ENCODE measurements around the gene LARP6.

The LARP6 gene

GRCh38 chr15:70837476-70837875, 16.5 kb downstream of the LARP6 start:
- H3K36me3 ChIP-seq (replicated peaks; ENCODE audit: low read depth, low read length), result no peaks in the 10 kb centered on the region
- H3K4me1 ChIP-seq (ENCODE audit: low read length), result no peaks in the 10 kb centered on the region
- H3K79me2 ChIP-seq (ENCODE audit: low read length), result no peaks in the 10 kb centered on the region
- H3K27ac ChIP-seq (ENCODE audit: low read length), result no peak overlapping the region
- TF ChIP-seq CTCF (IDR thresholded peaks at IDR 0.05; ENCODE audit: low read depth, low read length) (no peak), EZH2phosphoT487 (IDR thresholded peaks at IDR 0.05; ENCODE audit: low read depth) (no peak)
- no peak overlapping the region for H3K4me3 ChIP-seq (ENCODE audit: low read length)
- no peaks in the 10 kb centered on the region for H3K9me3 ChIP-seq (ENCODE audit: insufficient read depth, low read length)
- H2AFZ ChIP-seq (ENCODE audit: low read depth, low read length), result no peak overlapping the region
- no peaks in the 10 kb centered on the region for H4K20me1 ChIP-seq (ENCODE audit: insufficient read depth, low read length)
- H3K9ac ChIP-seq (ENCODE audit: low read length), result no peak overlapping the region
- no peak overlapping the region for H3K4me2 ChIP-seq (ENCODE audit: low read length)
- 0 out of 2 replicates have a peak, but pooled peaks cover 1% of the 10 kb centered on the region for H3K27me3 ChIP-seq (ENCODE audit: low read depth, low read length)

GRCh38 chr15:70835841-70836240, 18.1 kb downstream of the LARP6 start:
- Histone ChIP-seq H3K9me3 (ENCODE audit: insufficient read depth, low read length) (no peaks in the 10 kb centered on the region), H3K79me2 (ENCODE audit: low read length) (no peaks in the 10 kb centered on the region), H3K36me3 (replicated peaks; ENCODE audit: low read depth, low read length) (no peaks in the 10 kb centered on the region), H3K9ac (ENCODE audit: low read length) (no peak overlapping the region), H4K20me1 (ENCODE audit: insufficient read depth, low read length) (no peaks in the 10 kb centered on the region), H3K27ac (ENCODE audit: low read length) (no peak overlapping the region), H3K4me3 (ENCODE audit: low read length) (no peak overlapping the region), H3K4me2 (ENCODE audit: low read length) (no peak overlapping the region), H2AFZ (ENCODE audit: low read depth, low read length) (no peak overlapping the region), H3K27me3 (ENCODE audit: low read depth, low read length) (no peaks in the 10 kb centered on the region), H3K4me1 (ENCODE audit: low read length) (no peaks in the 10 kb centered on the region)
- TF ChIP-seq CTCF (IDR thresholded peaks at IDR 0.05; ENCODE audit: low read depth, low read length) (no peak), EZH2phosphoT487 (IDR thresholded peaks at IDR 0.05; ENCODE audit: low read depth) (no peak)

DNA sequence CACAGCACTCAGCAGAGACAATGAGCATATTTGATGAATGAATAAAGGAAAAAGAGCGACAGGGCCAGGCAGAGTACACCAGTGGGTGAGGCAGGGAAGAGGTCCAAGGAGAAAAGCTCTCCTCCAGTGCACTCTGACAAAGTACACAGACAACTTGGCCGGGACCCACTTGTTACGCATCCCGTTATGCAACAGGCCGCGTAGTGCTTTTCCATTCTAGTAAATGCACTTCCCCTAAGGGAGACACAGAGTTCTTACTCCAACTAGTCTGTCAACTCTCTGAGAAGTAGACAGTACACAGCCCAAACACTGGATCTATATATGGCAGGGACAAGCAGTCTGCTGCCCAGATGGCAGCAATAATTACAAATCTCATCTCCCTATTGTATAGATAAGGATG, 18.5 kb downstream of the LARP6 start:
- H3K9me3 ChIP-seq (ENCODE audit: insufficient read depth, low read length), result no peaks in the 10 kb centered on the region
- no peak overlapping the region for H3K27ac ChIP-seq (ENCODE audit: low read length)
- H2AFZ ChIP-seq (ENCODE audit: low read depth, low read length), result no peak overlapping the region
- no peaks in the 10 kb centered on the region for H3K4me1 ChIP-seq (ENCODE audit: low read length)
- H3K36me3 ChIP-seq (replicated peaks; ENCODE audit: low read depth, low read length), result no peaks in the 10 kb centered on the region
- TF ChIP-seq EZH2phosphoT487 (IDR thresholded peaks at IDR 0.05; ENCODE audit: low read depth), result no peak
- TF ChIP-seq CTCF (IDR thresholded peaks at IDR 0.05; ENCODE audit: low read depth, low read length), result no peak
- no peak overlapping the region for H3K4me2 ChIP-seq (ENCODE audit: low read length)
- no peaks in the 10 kb centered on the region for H3K79me2 ChIP-seq (ENCODE audit: low read length)
- no peak overlapping the region for H3K4me3 ChIP-seq (ENCODE audit: low read length)
- H4K20me1 ChIP-seq (ENCODE audit: insufficient read depth, low read length), result no peaks in the 10 kb centered on the region
- no peak overlapping the region for H3K9ac ChIP-seq (ENCODE audit: low read length)
- H3K27me3 ChIP-seq (ENCODE audit: low read depth, low read length), result no peaks in the 10 kb centered on the region

DNA sequence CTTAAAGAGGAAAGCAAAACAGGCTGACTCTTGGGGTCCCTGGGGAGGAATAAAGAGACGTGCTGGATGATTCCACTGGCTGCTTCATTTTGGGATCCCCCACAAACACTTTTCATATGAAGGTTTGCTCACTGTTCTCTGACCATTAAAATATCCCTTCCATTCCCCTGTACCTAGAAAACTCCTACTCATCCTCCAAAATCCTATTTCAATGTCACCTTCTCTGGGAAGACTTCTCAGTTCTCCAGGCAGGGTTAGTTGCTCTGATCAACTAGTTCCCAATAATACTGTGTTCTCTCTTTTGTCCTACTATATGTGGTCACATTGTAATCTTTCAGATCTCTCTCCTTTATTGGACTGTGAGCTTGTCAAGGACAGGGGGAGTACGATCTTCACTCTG, 19.0 kb downstream of the LARP6 start:
- Histone ChIP-seq H3K4me2 (ENCODE audit: low read length) (no peak overlapping the region), H3K9ac (ENCODE audit: low read length) (no peak overlapping the region), H3K27ac (ENCODE audit: low read length) (no peak overlapping the region)

More for the DNA sequence above, 19.0 kb downstream of the LARP6 start:
- H3K79me2 ChIP-seq (ENCODE audit: low read length), result no peaks in the 10 kb centered on the region
- no peak for TF ChIP-seq EZH2phosphoT487 (IDR thresholded peaks at IDR 0.05; ENCODE audit: low read depth)
- no peak for TF ChIP-seq CTCF (IDR thresholded peaks at IDR 0.05; ENCODE audit: low read depth, low read length)
- no peak overlapping the region for H2AFZ ChIP-seq (ENCODE audit: low read depth, low read length)
- no peaks in the 10 kb centered on the region for H4K20me1 ChIP-seq (ENCODE audit: insufficient read depth, low read length)
- H3K4me1 ChIP-seq (ENCODE audit: low read length), result no peaks in the 10 kb centered on the region
- no peaks in the 10 kb centered on the region for H3K9me3 ChIP-seq (ENCODE audit: insufficient read depth, low read length)
- no peaks in the 10 kb centered on the region for H3K27me3 ChIP-seq (ENCODE audit: low read depth, low read length)
- no peaks in the 10 kb centered on the region for H3K36me3 ChIP-seq (replicated peaks; ENCODE audit: low read depth, low read length)
- H3K4me3 ChIP-seq (ENCODE audit: low read length), result no peak overlapping the region
